ENCODE data around the gene DDX41.

Gene DDX41

GRCh38 chr5:177494346-177495195 lies 22.2 kb downstream of the DDX41 start:
- DNase-seq (ENCODE audit: low spot score) = peak; percentile 93
- Histone ChIP-seq H3K4me3 (peak overlapping the region; percentile 98), H3K27ac (peak overlapping the region; percentile 91 to 100)
- no peak for TF ChIP-seq CTCF (IDR thresholded peaks at IDR 0.05)

DNA sequence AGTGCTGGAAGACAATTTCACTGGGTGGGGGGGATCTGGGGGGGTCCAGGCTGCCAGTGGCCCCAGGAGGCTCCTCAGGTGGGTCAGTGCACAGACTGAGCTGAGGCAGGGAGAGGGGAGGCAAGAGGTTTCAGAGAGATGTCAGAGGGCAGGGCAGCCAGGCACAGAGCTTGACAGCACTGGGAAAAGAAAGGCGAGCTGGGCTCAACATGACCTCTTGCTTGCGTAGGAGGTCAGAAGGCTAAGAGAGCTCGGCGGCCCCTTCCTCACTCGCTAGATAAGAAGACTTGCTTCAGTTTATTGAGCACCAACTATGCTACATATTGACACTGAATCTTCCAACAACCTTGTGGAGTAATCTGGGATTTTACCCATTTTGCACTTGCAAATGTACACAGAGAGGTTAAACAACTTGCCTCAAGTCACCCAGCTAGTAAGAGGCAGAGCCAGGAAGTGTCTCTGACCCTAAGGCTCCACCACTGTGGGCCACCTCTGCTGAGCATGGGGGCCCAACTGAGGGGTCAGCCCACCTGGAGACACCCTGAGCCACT lies 22.9 kb downstream of the DDX41 start:
- TF ChIP-seq CTCF (IDR thresholded peaks at IDR 0.05) = no peak
- no peak for DNase-seq (ENCODE audit: low spot score)
- peak overlapping the region; percentile 91 to 100 for H3K27ac ChIP-seq
- H3K4me3 ChIP-seq = peak overlapping the region; percentile 98

- Histone ChIP-seq H3K4me3 (peak overlapping the region; percentile 98), H3K27ac (peak overlapping the region; percentile 91 to 100)
- no peak for TF ChIP-seq CTCF (IDR thresholded peaks at IDR 0.05)
- no peak for DNase-seq (ENCODE audit: low spot score)
Measured at GRCh38 chr5:177492841-177493240, 23.9 kb downstream of the DDX41 start.

- DNase-seq (ENCODE audit: low spot score) = no peak
- peak overlapping the region; percentile 98 for H3K4me3 ChIP-seq
- peak overlapping the region; percentile 91 to 100 for H3K27ac ChIP-seq
- TF ChIP-seq CTCF (IDR thresholded peaks at IDR 0.05) = no peak
Measured at GRCh38 chr5:177491983-177492746, 24.6 kb downstream of the DDX41 start.

- Histone ChIP-seq H3K27ac (peak overlapping the region; percentile 91 to 100), H3K4me3 (peak overlapping the region; percentile 98)
- no peak for DNase-seq (ENCODE audit: low spot score)
- TF ChIP-seq CTCF (IDR thresholded peaks at IDR 0.05) = peak; percentile 82
Measured at GRCh38 chr5:177491429-177491945, 25.3 kb downstream of the DDX41 start.

DNA sequence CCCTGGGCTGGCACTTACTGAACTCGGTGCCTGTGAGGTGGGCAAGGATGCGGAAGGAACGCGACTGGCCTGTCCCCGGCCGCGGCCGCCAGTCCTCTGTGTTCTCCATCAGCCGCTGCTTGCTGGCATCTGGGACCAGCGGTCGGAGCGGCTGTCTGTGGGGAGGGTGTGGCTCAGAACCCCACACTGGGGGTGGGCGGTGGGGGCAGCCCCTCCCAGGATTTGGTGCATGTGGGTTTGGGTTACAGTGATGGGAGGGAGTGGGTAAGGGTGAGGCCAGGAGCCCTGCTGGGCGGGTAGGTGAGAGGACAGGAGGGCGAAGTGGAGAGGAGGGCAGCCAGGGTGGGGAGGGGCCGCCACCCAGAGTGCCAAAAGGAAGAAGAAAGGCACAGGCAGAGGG lies 25.8 kb downstream of the DDX41 start:
- H3K27ac ChIP-seq = peak overlapping the region; percentile 91 to 100
- no peak for TF ChIP-seq CTCF (IDR thresholded peaks at IDR 0.05)
- DNase-seq (ENCODE audit: low spot score) = no peak
- peak overlapping the region; percentile 98 for H3K4me3 ChIP-seq

All from coronary artery (tissue), 2 donors.